HepG2 (cell line): ENCODE results near the gene ARHGAP25. TPM values are rescaled to one million over a fixed set of nuclear protein-coding genes. Genes with fewer than 3 reads are reported as not detected.

Source experiments
- ATAC-seq: fragments of 200-7000 bp; cut with Tn5 transposase; 3 replicates; pipeline ENCODE4 v1.9.1; 2020; ENCODE audit warnings: mild to moderate bottlenecking, moderate library complexity
- BruUV-seq: library from RNA; stranded (reverse); fragments of 400-500 nt; replicated peaks from 2 replicates; lab custom pipeline; 2021; lab: Mats Ljungman, UMichigan
- CTCF ChIA-PET: fragments of 300-600 bp; formaldehyde crosslinking; extraction: SDS; loops from one replicate; lab custom pipeline; 2021; ENCODE audit warnings: low total read pairs, inconsistent platforms, low intra/inter-chr PET ratio; lab: Yijun Ruan, JAX
- POLR2A ChIA-PET: fragments of 350-600 bp; sonication (Branson Sonifier 250); formaldehyde crosslinking; loops from one replicate; lab custom pipeline; 2020; ENCODE audit warnings: antibody characterized with exemption, inconsistent platforms; lab: Yijun Ruan, JAX
- DNase-seq: peaks from one replicate; pipeline ENCODE4 v3.0.0-alpha.2; 2015; ENCODE audit warnings: low spot score
- FAIRE-seq: peaks from 3 replicates; lab custom pipeline; 2011; peaks lifted over from hg19 to GRCh38; lab: Jason Lieb, UNC
- H2AFZ ChIP-seq: one replicate; pipeline ENCODE4 v1.6.1; 2011; ENCODE audit warnings: low read length, inconsistent platforms
- H3K27ac ChIP-seq: fragments of 300-600 bp; 3 replicates; pipeline ENCODE4 v1.8.0; 2011; ENCODE audit warnings: mixed run types, mild to moderate bottlenecking, mixed read lengths, low read length, inconsistent platforms; ENCODE audit not compliant: insufficient read depth; ENCODE audit errors: extremely low read length
- H3K27me3 ChIP-seq, 2 experiments: fragments of 200-600 bp in 1 of 2; 2 replicates in 1 of 2; 3 replicates in 1 of 2; pipeline versions ENCODE4 v1.6.0 to v1.8.0; 2011; ENCODE audit warnings: low read length in 2 of 2, mild to moderate bottlenecking in 2 of 2, moderate library complexity in 2 of 2, inconsistent platforms in 1 of 2; ENCODE audit not compliant: insufficient read depth in 2 of 2, control insufficient read depth in 1 of 2
- H3K36me3 ChIP-seq, 2 experiments: fragments of 200-600 bp in 1 of 2; replicated peaks in 1 of 2; 2 replicates in 1 of 2; 3 replicates in 1 of 2; pipeline versions ENCODE4 v1.5.1 to v1.8.0; 2011; ENCODE audit warnings: low read length in 2 of 2, inconsistent platforms in 1 of 2; ENCODE audit not compliant: insufficient read depth in 2 of 2, control insufficient read depth in 1 of 2
- H3K4me1 ChIP-seq: 2 replicates; pipeline ENCODE4 v1.5.1; 2012; ENCODE audit warnings: low read length, inconsistent platforms; ENCODE audit not compliant: insufficient read depth
- H3K4me2 ChIP-seq: 2 replicates; pipeline ENCODE4 v1.6.0; 2011; ENCODE audit warnings: low read depth, low read length, inconsistent platforms
- H3K4me3 ChIP-seq, 3 experiments: fragments of 200-600 bp in 1 of 3; sonication (generic), shearing (Covaris generic) in 1 of 3; replicated peaks in 1 of 3; 2 replicates each; pipeline ENCODE4 v1.5.1; 2011 to 2016; ENCODE audit warnings: low read length in 3 of 3, inconsistent platforms in 2 of 3, low read depth in 2 of 3, mild to moderate bottlenecking in 2 of 3, control low read depth in 1 of 3, mixed read lengths in 1 of 3; ENCODE audit not compliant: insufficient read depth in 1 of 3
- H3K79me2 ChIP-seq: one replicate; pipeline ENCODE4 v1.6.1; 2011; ENCODE audit warnings: low read length, inconsistent platforms; ENCODE audit not compliant: insufficient read depth
- H3K9ac ChIP-seq: 2 replicates; pipeline ENCODE4 v1.6.0; 2011; ENCODE audit warnings: mild to moderate bottlenecking, low read depth, low read length, inconsistent platforms; ENCODE audit not compliant: insufficient read depth
- H3K9me3 ChIP-seq: 2 replicates; pipeline ENCODE4 v1.5.1; 2012; ENCODE audit warnings: mild to moderate bottlenecking, low read length
- H4K20me1 ChIP-seq: 2 replicates; pipeline ENCODE4 v1.6.0; 2011; ENCODE audit warnings: inconsistent platforms, mild to moderate bottlenecking, low read length, moderate library complexity; ENCODE audit not compliant: insufficient read depth
- HNRNPK ChIP-seq: fragments of 200-400 bp; formaldehyde crosslinking; IDR thresholded peaks from 2 replicates; pipeline ENCODE4 v1.6.1; 2018; ENCODE audit warnings: low read length, low read depth, moderate library complexity, mild to moderate bottlenecking; ENCODE audit not compliant: poor library complexity, severe bottlenecking
- IRF2 ChIP-seq: IDR thresholded peaks from 2 replicates; pipeline ENCODE4 v1.6.1; 2018; ENCODE audit warnings: missing genetic modification reagents, missing compliant biosample characterization
- ZNF24 ChIP-seq: fragments of 450-650 bp; IDR thresholded peaks from 2 replicates; pipeline ENCODE4 v1.6.1; 2017; ENCODE audit warnings: antibody characterized with exemption, mild to moderate bottlenecking
- ZNF256 ChIP-seq: sonication (generic); formaldehyde crosslinking; conservative IDR thresholded peaks from 2 replicates; pipeline ENCODE4 v1.4.0; 2020; ENCODE audit warnings: missing genetic modification reagents
- WGBS: methylation state at CpG from one replicate; pipeline ENCODE4 v1.1.6; 2017; ENCODE audit warnings: low lambda C conversion rate; 5-methylcytosine and 5-hydroxymethylcytosine counted together
- in situ Hi-C: cut with HindIII; loops from 2 replicates; pipeline ENCODE4 v1.10.0; 2017; ENCODE audit warnings: low pct_unique_long_range_greater_than_20kb; ENCODE audit not compliant: extremely low pct_ligation_motif_present
- intact Hi-C: fragments of 100-400 bp; cut with micrococcal nuclease; formaldehyde crosslinking; loops from one replicate; pipeline ENCODE4 v1.10.0; 2022; ENCODE audit not compliant: unreplicated experiment
- polyA plus RNA-seq, 8 experiments: library from polyadenylated mRNA; depleted of rRNA in 3 of 8; stranded (reverse) in 7 of 8; unstranded in 1 of 8; fragments of >200 nt; fragmentation: Illumina TruSeq in 4 of 8; extraction: Trizol in 4 of 8; gene quantifications; 2 replicates each; pipeline versions ENCODE4 v1.2.1 to v1.2.3, GENCODE V29; 2011 to 2016; ENCODE audit warnings: low read depth in 4 of 8, missing spikeins in 1 of 8, mixed read lengths in 1 of 8; ENCODE audit not compliant: insufficient read depth in 1 of 8
- total RNA-seq, 5 experiments: library from RNA; depleted of rRNA; stranded (reverse); fragments of >200 nt; fragmentation: Illumina TruSeq; extraction: Trizol; gene quantifications; 2 replicates each; pipeline ENCODE4 v1.2.3, GENCODE V29; 2016; ENCODE audit warnings: low read depth in 1 of 5
- TF ChIP-seq, protein P1 (sequence below): sonication (generic); formaldehyde crosslinking; IDR thresholded peaks from 2 replicates; pipeline ENCODE4 v1.4.0; 2020; ENCODE audit warnings: missing genetic modification reagents, mild to moderate bottlenecking, borderline replicate concordance
- TF ChIP-seq, protein P2 (sequence below): sonication (generic); formaldehyde crosslinking; IDR thresholded peaks from 2 replicates; pipeline ENCODE4 v1.8.1; 2023; ENCODE audit warnings: mild to moderate bottlenecking, inconsistent platforms, moderate library complexity, missing genetic modification reagents, borderline replicate concordance

Gene ARHGAP25
- total and polyA plus RNA-seq, 2 of the 13 experiments (the other 11 are each of a cell fraction or from before 2014, with no cell fraction given): not detected

DNA sequence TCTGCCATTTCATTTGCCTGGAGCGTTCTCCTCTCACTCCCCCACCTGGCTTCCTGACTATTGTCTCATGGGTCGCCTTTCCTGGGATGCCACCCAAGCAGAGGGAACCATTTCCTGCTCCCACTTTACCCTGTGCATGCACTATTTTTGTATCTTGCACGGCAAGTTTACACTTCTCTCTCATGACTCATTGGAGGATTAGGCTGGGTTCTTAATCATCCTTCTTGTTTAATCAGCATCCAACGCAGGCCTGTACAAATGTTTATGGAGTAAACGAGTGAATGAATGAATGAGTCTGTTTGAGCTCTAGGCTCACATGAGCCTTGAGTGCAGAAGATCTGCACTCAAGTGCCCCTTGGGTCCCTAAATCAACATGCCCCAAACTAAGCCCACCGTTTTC is 3.8 kb upstream of the ARHGAP25 start:
- in situ Hi-C loops: no loop called here
- Histone ChIP-seq H3K79me2 (no peaks in the 10 kb centered on the region), H3K27me3 (peaks cover 3 to 51% of the 10 kb centered on the region in 2 experiments; a peak in 4 of 5 replicates), H3K36me3 (no peaks in the 10 kb centered on the region), H3K27ac (no peak overlapping the region), H3K4me3 (no peak overlapping the region), H3K4me1 (no peaks in the 10 kb centered on the region), H3K9ac (no peak overlapping the region), H4K20me1 (no peaks in the 10 kb centered on the region), H3K9me3 (no peaks in the 10 kb centered on the region), H2AFZ (no peak overlapping the region), H3K4me2 (no peak overlapping the region)
- intact Hi-C loops: no loop called here
- WGBS: 21% methylated on average over 6 of the region's 6 CpGs
- FAIRE-seq: no peak
- BruUV-seq: no TSS peak
- ChIA-PET CTCF (no interaction called here), POLR2A (no interaction called here)
- ATAC-seq: no peak
- DNase-seq: no peak
- no peak for TF ChIP-seq IRF2
- TF ChIP-seq ZNF24: peak; percentile 39; the same call in 1 of the 2 replicates
- TF ChIP-seq HNRNPK: no peak
- TF ChIP-seq ZNF256 (CRISPR knock-in tag): no peak
- TF ChIP-seq, protein P1, sequence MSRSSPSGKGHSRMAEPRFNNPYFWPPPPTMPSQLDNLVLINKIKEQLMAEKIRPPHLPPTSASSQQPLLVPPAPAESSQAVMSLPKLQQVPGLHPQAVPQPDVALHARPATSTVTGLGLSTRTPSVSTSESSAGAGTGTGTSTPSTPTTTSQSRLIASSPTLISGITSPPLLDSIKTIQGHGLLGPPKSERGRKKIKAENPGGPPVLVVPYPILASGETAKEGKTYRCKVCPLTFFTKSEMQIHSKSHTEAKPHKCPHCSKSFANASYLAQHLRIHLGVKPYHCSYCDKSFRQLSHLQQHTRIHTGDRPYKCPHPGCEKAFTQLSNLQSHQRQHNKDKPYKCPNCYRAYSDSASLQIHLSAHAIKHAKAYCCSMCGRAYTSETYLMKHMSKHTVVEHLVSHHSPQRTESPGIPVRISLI (CRISPR knock-in tag): no peak
- TF ChIP-seq, protein P2, sequence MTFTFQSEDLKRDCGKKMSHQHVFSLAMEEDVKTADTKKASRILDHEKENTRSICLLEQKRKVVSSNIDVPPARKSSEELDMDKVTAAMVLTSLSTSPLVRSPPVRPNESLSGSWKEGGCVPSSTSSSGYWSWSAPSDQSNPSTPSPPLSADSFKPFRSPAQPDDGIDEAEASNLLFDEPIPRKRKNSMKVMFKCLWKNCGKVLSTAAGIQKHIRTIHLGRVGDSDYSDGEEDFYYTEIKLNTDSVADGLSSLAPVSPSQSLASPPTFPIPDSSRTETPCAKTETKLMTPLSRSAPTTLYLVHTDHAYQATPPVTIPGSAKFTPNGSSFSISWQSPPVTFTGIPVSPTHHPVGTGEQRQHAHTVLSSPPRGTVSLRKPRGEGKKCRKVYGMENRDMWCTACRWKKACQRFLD (CRISPR knock-in tag): no peak
